ENCODE results near the gene RSPH1. TPM values are rescaled to one million over a fixed set of nuclear protein-coding genes. Genes with fewer than 3 reads are reported as not detected.
"Not testable (repeated sequence)": the region's sequence is repeated elsewhere in the genome, so short reads cannot be mapped to it uniquely, and the experiment has no call there.

Gene RSPH1
- total RNA-seq, 2 experiments from 2014 or later = not detected

GRCh38 chr21:42472521-42472920 is 23.5 kb downstream of the RSPH1 start:
- H3K27ac Mint-ChIP-seq = no peak overlapping the region
- H3K4me3 Mint-ChIP-seq = no peak overlapping the region
- intact Hi-C loops (cut with micrococcal nuclease) = no loop called here
- TF ChIP-seq, protein P1, sequence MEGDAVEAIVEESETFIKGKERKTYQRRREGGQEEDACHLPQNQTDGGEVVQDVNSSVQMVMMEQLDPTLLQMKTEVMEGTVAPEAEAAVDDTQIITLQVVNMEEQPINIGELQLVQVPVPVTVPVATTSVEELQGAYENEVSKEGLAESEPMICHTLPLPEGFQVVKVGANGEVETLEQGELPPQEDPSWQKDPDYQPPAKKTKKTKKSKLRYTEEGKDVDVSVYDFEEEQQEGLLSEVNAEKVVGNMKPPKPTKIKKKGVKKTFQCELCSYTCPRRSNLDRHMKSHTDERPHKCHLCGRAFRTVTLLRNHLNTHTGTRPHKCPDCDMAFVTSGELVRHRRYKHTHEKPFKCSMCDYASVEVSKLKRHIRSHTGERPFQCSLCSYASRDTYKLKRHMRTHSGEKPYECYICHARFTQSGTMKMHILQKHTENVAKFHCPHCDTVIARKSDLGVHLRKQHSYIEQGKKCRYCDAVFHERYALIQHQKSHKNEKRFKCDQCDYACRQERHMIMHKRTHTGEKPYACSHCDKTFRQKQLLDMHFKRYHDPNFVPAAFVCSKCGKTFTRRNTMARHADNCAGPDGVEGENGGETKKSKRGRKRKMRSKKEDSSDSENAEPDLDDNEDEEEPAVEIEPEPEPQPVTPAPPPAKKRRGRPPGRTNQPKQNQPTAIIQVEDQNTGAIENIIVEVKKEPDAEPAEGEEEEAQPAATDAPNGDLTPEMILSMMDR (IDR thresholded peaks at IDR 0.05) = no peak
- DNase-seq (no peak), ATAC-seq (no peak)
- POLR2A ChIA-PET = interaction anchor here (0.7 kb wide), 1 partner anchor 162 kb away, joined by 3 read pairs; no protein-coding TSS in a partner anchor
- H3K4me1 Mint-ChIP-seq (ENCODE audit: low read depth) = peaks cover 1% of the 10 kb centered on the region
- CTCF ChIA-PET = interaction anchor here (1.2 kb wide), 1 partner anchor 13 kb away, joined by 3 read pairs; no protein-coding TSS in a partner anchor
- H3K36me3 Mint-ChIP-seq (ENCODE audit: low read depth) = no peaks in the 10 kb centered on the region
- H3K9me3 Mint-ChIP-seq = no peaks in the 10 kb centered on the region
- no peaks in the 10 kb centered on the region for H3K27me3 Mint-ChIP-seq

GRCh38 chr21:42471716-42472330 is 24.2 kb downstream of the RSPH1 start:
- Mint-ChIP-seq H3K27ac (no peak overlapping the region), H3K27me3 (no peaks in the 10 kb centered on the region), H3K9me3 (no peaks in the 10 kb centered on the region), H3K4me3 (no peak overlapping the region), H3K4me1 (ENCODE audit: low read depth) (peaks cover 7% of the 10 kb centered on the region), H3K36me3 (ENCODE audit: low read depth) (no peaks in the 10 kb centered on the region)
- ATAC-seq (no peak), DNase-seq (no peak)
- intact Hi-C loops (cut with micrococcal nuclease) = no loop called here
- ChIA-PET CTCF (interaction anchor here (1.2 kb wide), 1 partner anchor 13 kb away, joined by 3 read pairs; no protein-coding TSS in a partner anchor), POLR2A (no interaction called here)
- TF ChIP-seq, protein P1 (IDR thresholded peaks at IDR 0.05) = no peak

- no peak for ATAC-seq
- no peak for DNase-seq
- no peaks in the 10 kb centered on the region for H3K36me3 Mint-ChIP-seq (ENCODE audit: low read depth)
- no peak overlapping the region for H3K27ac Mint-ChIP-seq
- ChIA-PET POLR2A (no interaction called here), CTCF (no interaction called here)
- no peaks in the 10 kb centered on the region for H3K27me3 Mint-ChIP-seq
- TF ChIP-seq, protein P1 (IDR thresholded peaks at IDR 0.05) = no peak
- intact Hi-C loops (cut with micrococcal nuclease) = no loop called here
- peaks cover 7% of the 10 kb centered on the region for H3K4me1 Mint-ChIP-seq (ENCODE audit: low read depth)
- H3K4me3 Mint-ChIP-seq = no peak overlapping the region
- no peaks in the 10 kb centered on the region for H3K9me3 Mint-ChIP-seq
Measured at GRCh38 chr21:42471206-42471605, 24.8 kb downstream of the RSPH1 start.

DNA sequence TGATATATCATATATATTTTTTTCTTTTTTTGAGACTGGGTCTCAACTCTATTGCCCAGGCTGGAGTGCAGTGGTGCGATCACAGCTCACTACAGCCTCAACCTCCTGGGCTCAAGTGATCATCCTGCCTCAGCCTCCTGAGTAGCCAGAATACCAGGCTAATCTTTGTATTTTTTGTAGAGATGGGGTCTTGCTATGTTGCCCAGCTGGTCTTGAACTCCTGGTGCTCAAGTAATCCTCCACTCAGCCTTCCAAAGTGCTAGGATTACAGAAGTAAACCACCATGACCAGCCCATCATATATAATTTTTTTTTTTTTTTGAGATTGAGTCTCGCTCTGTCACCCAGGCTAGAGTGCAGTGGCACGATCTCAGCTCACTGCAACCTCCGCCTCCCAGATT is 26.3 kb downstream of the RSPH1 start:
- H3K27ac Mint-ChIP-seq; DNase-seq; POLR2A ChIA-PET; H3K36me3 Mint-ChIP-seq (ENCODE audit: low read depth); ATAC-seq; H3K27me3 Mint-ChIP-seq; H3K4me3 Mint-ChIP-seq; H3K9me3 Mint-ChIP-seq: not testable (repeated sequence)
- CTCF ChIA-PET = interaction anchor here (1.5 to 2.5 kb wide), 2 partner anchors 124 to 159 kb away, joined by 3 to 7 read pairs; no protein-coding TSS in a partner anchor
- intact Hi-C loops (cut with micrococcal nuclease) = loop anchor here (5.0 kb wide), 1 partner anchor 58 kb away; no protein-coding TSS in a partner anchor
- H3K4me1 Mint-ChIP-seq (ENCODE audit: low read depth) = peaks cover 19% of the 10 kb centered on the region

GRCh38 chr21:42469272-42469671 is 26.8 kb downstream of the RSPH1 start:
- no peak for ATAC-seq
- CTCF ChIA-PET = interaction anchor here (0.8 to 4.2 kb wide), 4 partner anchors 54 to 159 kb away, joined by 3 to 22 read pairs (median 5); no protein-coding TSS in a partner anchor
- DNase-seq = no peak
- Mint-ChIP-seq H3K9me3 (no peaks in the 10 kb centered on the region), H3K4me1 (ENCODE audit: low read depth) (peaks cover 24% of the 10 kb centered on the region), H3K27me3 (no peaks in the 10 kb centered on the region), H3K4me3 (no peak overlapping the region), H3K36me3 (ENCODE audit: low read depth) (no peaks in the 10 kb centered on the region), H3K27ac (no peak overlapping the region)
- intact Hi-C loops (cut with micrococcal nuclease) = loop anchor here (5.0 kb wide), 1 partner anchor 58 kb away; no protein-coding TSS in a partner anchor
- TF ChIP-seq, protein P1 (IDR thresholded peaks at IDR 0.05) = no peak
- POLR2A ChIA-PET = interaction anchor here (1.0 kb wide), 1 partner anchor 9 kb away, joined by 4 read pairs; no protein-coding TSS in a partner anchor

All from activated CD8-positive, alpha-beta T cell treated with anti-CD3 and anti-CD28 coated beads for 36 hours (primary cell).